Thyroid gland (tissue), 4 donors: ENCODE results near the gene ADAMTS16.

ENCODE experiments used
- CTCF ChIP-seq, 6 experiments: fragments of 200-600 bp in 3 of 6; fragments of 450-650 bp in 3 of 6; sonication (generic) in 3 of 6; IDR thresholded peaks; one replicate each; pipeline ENCODE4 v1.5.1; 2016 to 2019; ENCODE audit warnings: antibody characterized with exemption in 6 of 6, mild to moderate bottlenecking in 2 of 6, inconsistent platforms in 1 of 6, moderate library complexity in 1 of 6
- POLR2A ChIP-seq, 2 donors: fragments of 450-650 bp; IDR thresholded peaks; one replicate each; pipeline ENCODE4 v1.6.1; 2017; ENCODE audit warnings: antibody characterized with exemption in 2 of 2, mild to moderate bottlenecking in 2 of 2, moderate library complexity in 1 of 2

GRCh38 chr5:5155617-5156016 is 15.5 kb downstream of the ADAMTS16 start:
- no peak for TF ChIP-seq CTCF (IDR thresholded peaks at IDR 0.05)
- no peak for TF ChIP-seq POLR2A (IDR thresholded peaks at IDR 0.05)
